ENCODE results near the gene UBE2D2. TPM values are rescaled to one million over a fixed set of nuclear protein-coding genes. Genes with fewer than 3 reads are reported as not detected.

The UBE2D2 gene
- total RNA-seq, 1 donor from 2014 or later = 275 TPM

DNA sequence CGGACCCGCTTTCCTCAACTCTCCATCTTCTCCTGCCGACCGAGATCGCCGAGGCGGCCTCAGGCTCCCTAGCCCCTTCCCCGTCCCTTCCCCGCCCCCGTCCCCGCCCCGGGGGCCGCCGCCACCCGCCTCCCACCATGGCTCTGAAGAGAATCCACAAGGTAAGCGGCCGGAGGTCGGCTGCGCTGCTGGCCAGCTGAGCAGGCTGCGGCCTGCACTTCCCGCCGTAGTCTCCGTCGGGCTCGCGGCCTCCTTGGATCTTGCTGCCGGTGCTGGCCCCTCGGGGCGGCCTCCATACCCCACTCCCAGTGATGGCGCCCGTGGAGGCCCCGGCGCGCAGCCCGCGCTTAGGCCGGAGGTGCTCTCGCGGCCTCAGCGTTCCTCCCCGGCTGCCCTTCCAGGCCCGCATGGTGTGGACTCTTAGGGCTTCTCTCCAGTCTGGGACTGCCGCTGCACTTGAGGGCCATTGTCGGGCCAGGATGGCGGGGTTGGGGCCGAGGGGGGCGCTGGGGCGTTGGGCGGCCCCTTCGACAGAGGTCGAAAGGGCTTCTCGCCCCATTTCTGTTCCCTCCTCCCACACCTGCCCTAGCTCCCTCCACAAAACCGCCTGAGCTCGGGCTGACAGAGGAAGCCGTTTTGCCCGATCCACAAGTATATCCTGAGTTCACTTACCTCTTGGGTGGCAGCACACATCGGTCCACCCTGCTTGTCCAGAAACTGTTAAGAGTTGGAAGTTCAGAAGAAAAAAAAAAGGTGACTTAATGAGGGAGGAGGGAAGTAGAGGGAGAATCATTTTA, 714 bp downstream of the UBE2D2 start:
- Mint-ChIP-seq H3K27ac (peak overlapping the region; percentile 94), H3K36me3 (ENCODE audit: low read depth) (peaks cover 26% of the 10 kb centered on the region), H3K4me3 (peak overlapping the region; percentile 98), H3K9me3 (no peaks in the 10 kb centered on the region), H3K27me3 (no peaks in the 10 kb centered on the region), H3K4me1 (peaks cover 39% of the 10 kb centered on the region)
- intact Hi-C loops (cut with micrococcal nuclease) = loop anchor here (1.0 to 10.0 kb wide), 11 partner anchors 35 to 1017 kb away; partner anchors contain the start of genes ANKHD1, DNAJC18, ETF1 and SPATA24
- peak; percentile 85 for DNase-seq

DNA sequence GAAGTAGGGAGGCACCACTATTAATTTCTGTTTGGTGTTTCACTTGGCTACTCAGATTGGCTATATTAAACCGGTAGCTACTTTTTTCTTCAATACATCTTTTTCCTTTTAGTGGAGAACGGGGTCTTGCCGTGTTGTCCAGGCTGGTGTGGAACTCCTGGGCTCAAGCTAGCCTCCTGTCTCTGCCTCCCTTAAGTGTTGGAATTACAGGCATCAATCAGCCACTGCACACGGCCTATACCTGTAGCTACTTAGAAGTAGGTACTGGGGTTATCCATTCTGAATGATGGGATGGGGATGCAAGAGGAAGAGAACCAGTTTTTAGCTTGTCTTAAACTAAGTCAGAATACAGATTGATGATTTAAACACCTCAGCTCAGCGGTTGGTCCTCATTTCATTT, 1.7 kb downstream of the UBE2D2 start:
- intact Hi-C loops (cut with micrococcal nuclease) = loop anchor here (2.0 to 10.0 kb wide), 5 partner anchors 34 to 1018 kb away; partner anchors contain the start of genes ANKHD1, DNAJC18 and ETF1
- DNase-seq = peak; percentile 67
- Mint-ChIP-seq H3K27me3 (no peaks in the 10 kb centered on the region), H3K4me3 (peak overlapping the region; percentile 98), H3K27ac (peak overlapping the region; percentile 94), H3K9me3 (no peaks in the 10 kb centered on the region), H3K36me3 (ENCODE audit: low read depth) (peaks cover 32% of the 10 kb centered on the region), H3K4me1 (peaks cover 44% of the 10 kb centered on the region)

DNA sequence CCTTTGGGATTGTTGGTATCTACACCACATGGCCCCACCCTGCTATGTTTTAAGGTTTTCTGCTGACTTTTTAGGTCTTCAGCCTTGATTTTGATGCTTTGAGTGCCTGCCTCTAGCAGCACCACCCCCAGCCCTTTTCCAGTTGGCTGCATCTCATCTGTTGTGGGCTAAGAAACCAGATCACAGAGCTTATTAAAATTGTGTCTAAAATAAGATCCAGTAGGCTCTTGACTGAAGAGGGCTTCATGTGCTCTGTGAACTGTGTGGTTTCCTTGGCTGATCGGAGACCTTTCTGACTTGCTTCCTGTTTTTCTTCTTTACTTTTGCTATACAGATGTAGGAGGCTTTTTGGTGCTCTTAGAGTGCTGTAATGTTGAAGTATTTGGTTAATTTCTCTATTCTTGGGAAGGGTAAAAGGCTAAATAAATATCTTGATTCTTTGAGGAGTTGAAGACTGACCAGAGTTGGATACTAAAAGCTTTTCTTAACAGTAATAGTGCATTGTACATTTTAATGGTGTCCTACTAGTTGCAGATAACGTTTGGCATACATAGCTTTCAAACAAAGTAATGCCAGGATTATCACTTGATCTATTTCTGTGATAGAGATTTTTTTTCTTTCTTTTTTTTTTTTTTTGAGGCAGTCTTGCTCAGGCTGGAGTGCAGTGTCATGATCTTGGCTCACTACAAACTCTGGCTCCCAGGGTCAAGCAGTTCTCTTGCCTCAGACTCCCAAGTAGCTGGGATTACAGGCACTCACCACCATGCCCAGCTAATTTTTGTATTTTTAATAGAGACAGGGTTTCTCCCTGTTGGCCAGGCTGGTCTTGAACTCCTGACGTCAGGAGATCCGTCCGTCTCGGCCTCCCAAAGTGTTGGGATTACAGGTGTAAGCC, 4.5 kb downstream of the UBE2D2 start:
- H3K4me3 Mint-ChIP-seq = peak overlapping the region; percentile 98
- H3K27me3 Mint-ChIP-seq = no peaks in the 10 kb centered on the region
- peak overlapping the region; percentile 90 for H3K27ac Mint-ChIP-seq
- intact Hi-C loops (cut with micrococcal nuclease) = loop anchor here (1.0 to 10.0 kb wide), 2 partner anchors 10 to 1021 kb away; partner anchors contain the start of gene ETF1
- H3K4me1 Mint-ChIP-seq = peaks cover 55% of the 10 kb centered on the region
- no peaks in the 10 kb centered on the region for H3K9me3 Mint-ChIP-seq
- peak; percentile 87 for DNase-seq
- H3K36me3 Mint-ChIP-seq (ENCODE audit: low read depth) = peaks cover 44% of the 10 kb centered on the region

DNA sequence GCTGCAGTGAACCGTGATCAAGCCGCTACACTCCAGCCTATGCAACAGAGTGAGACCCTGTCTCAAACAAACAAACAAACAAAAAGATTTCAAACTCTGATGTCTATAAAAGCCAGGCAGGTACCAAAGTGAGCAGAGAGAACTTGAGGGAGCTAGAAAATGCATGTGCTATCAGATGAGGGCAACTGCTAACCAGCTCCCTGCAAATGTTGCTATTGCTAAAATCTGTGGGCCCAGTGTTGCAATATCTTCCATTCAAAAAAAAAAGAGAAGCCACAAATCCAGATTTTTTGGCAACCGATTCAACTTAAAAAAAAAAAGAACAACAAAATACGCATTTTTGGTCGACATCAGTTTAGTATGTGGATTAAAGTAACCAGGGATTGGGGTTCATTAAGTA, 5.5 kb downstream of the UBE2D2 start:
- H3K36me3 Mint-ChIP-seq (ENCODE audit: low read depth) = peaks cover 50% of the 10 kb centered on the region
- intact Hi-C loops (cut with micrococcal nuclease) = loop anchor here (10.0 kb wide), 1 partner anchor 1022 kb away; the partner anchor contains the start of gene ETF1
- H3K4me1 Mint-ChIP-seq = peaks cover 58% of the 10 kb centered on the region
- peak overlapping the region; percentile 34 for H3K27ac Mint-ChIP-seq
- H3K27me3 Mint-ChIP-seq = no peaks in the 10 kb centered on the region
- no peak for DNase-seq
- H3K4me3 Mint-ChIP-seq = peak overlapping the region; percentile 37
- H3K9me3 Mint-ChIP-seq = no peaks in the 10 kb centered on the region

DNA sequence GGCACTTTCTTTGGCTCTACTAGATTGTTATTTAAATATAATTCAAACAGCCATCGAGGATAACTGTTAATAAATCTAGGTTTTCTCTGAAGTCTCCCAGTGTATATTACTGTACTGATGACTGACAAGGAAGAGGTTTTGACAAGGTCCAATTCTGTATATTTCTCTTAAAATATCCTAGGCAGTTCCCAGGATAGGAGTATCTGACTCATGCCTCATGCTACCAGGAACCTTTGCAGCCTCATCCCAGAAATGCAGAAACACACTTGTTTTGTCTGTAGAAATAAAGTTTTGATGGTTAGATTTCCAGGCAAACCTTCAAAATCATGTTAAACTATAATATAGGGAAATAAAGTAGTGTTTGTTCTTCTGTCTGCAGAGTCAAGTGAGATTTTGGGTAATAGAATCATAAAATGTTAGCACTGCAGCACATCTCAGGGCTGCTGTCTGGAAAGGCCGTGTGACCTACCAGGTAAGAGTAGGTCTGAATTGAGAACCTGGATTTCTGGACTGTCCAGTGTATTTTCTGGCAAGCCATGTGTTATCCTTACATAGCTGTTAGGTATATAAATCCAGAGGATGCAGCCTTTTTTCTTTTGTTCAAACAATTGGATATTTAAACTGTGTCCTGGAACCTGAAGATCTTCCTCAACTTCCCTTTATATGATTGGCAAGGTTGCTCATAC, 8.3 kb downstream of the UBE2D2 start:
- intact Hi-C loops (cut with micrococcal nuclease) = loop anchor here (10.0 kb wide), 1 partner anchor 1025 kb away; the partner anchor contains the start of gene ETF1
- peaks cover 42% of the 10 kb centered on the region for H3K36me3 Mint-ChIP-seq (ENCODE audit: low read depth)

DNA sequence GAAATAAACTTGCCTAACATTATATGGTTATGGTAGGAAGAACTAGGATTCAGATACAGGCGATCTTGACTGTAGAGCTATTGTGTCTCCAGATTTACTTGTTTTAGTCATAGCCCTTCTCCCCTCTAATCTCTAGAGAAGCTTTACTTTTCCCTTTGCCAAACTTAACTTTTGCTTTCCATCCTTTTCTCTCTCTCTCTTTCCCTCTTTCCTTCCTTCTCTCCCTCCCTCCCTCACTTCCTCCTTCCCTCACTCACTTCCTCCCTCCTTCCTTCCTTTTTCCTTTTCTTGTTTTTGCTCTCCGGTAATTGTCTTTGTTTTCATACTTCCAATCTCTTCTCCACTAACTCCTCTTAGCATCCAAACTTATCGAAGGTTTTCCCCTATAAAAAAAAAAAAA, 10.4 kb downstream of the UBE2D2 start:
- intact Hi-C loops (cut with micrococcal nuclease) = no loop called here
- H3K27ac Mint-ChIP-seq = peak overlapping the region; percentile 12
- no peaks in the 10 kb centered on the region for H3K27me3 Mint-ChIP-seq
- no peaks in the 10 kb centered on the region for H3K9me3 Mint-ChIP-seq
- DNase-seq = no peak
- peaks cover 33% of the 10 kb centered on the region for H3K36me3 Mint-ChIP-seq (ENCODE audit: low read depth)
- no peak overlapping the region for H3K4me3 Mint-ChIP-seq
- H3K4me1 Mint-ChIP-seq = peaks cover 55% of the 10 kb centered on the region

More for the DNA sequence above, 8.3 kb downstream of the UBE2D2 start:
- Mint-ChIP-seq H3K9me3 (no peaks in the 10 kb centered on the region), H3K4me1 (peaks cover 53% of the 10 kb centered on the region), H3K27me3 (no peaks in the 10 kb centered on the region), H3K4me3 (no peak overlapping the region), H3K27ac (peak overlapping the region; percentile 24)
- no peak for DNase-seq

DNA sequence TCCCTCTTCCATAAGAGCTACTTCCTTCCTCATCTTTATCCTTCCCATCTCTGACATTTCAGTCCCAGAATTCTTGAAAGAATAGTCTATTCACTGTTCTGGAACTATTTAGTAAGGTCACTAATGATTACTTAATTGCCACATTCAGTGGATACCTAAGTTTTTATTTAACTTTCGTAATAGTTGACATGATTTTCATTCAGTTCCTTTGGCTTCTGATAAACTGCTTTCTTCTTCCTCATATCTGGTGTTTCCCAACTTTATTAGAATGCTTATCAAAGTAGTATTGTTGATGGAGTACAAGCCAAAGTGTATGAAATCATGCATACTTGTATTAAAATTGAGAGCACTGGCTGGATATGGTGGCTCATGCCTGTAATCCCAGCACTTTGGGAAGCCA, 10.8 kb downstream of the UBE2D2 start:
- Mint-ChIP-seq H3K27ac (peak overlapping the region; percentile 12), H3K4me3 (no peak overlapping the region), H3K27me3 (no peaks in the 10 kb centered on the region), H3K9me3 (no peaks in the 10 kb centered on the region), H3K36me3 (ENCODE audit: low read depth) (peaks cover 31% of the 10 kb centered on the region), H3K4me1 (peaks cover 56% of the 10 kb centered on the region)
- no peak for DNase-seq
- intact Hi-C loops (cut with micrococcal nuclease) = no loop called here

DNA sequence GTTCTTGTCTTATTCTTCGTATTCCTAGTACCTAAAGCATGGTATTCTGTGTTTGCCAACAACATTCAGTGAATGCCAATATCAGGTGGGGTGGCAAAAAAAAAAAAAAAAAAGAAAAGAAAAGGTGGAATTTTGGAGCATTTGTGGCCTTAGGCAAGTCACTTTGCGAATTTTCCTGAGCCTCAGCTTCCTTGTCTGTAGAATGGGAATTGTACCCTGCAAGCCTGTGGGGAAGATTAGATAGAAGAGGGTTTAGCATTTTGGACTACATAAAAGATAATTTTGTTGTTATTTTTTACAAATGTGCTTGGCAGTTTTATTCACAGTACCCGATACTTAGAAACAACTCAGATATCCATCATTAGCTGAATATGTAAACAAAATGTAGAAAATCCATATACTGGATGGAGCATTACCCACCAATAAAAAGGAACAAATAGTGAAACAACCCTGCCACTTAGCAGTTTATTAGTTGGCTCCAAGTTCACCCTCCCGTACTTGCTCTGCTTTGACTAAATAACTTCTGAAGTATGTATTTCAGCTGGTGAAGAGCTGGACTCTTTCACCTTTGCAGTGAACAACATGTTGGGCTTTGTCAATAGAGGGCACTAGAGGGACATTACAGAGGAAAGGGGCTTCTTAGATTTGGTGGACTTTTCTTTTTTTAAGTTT, 13.6 kb downstream of the UBE2D2 start:
- H3K4me1 Mint-ChIP-seq = peaks cover 58% of the 10 kb centered on the region
- intact Hi-C loops (cut with micrococcal nuclease) = loop anchor here (1.0 to 2.0 kb wide), 2 partner anchors 9 to 62 kb away; no protein-coding TSS in a partner anchor
- H3K9me3 Mint-ChIP-seq = no peaks in the 10 kb centered on the region
- peak overlapping the region; percentile 68 for H3K27ac Mint-ChIP-seq
- H3K36me3 Mint-ChIP-seq (ENCODE audit: low read depth) = peaks cover 28% of the 10 kb centered on the region
- H3K27me3 Mint-ChIP-seq = no peaks in the 10 kb centered on the region
- peak; percentile 76 for DNase-seq
- H3K4me3 Mint-ChIP-seq = no peak overlapping the region

DNA sequence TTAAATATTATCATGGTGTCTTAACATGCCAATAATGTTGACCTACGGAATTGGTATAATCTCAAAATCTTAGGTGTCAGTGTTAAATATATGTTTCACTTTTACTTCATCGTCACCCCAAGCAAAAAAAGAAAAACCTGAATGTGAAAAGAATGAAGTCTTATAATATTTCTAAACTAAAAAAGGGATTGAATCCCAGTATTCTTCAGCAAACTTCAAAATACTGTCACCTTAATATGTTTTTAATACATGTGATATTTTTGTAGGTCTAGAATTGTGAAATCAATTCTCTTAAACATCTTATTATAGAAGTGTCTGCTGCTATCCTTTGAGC, 14.1 kb downstream of the UBE2D2 start:
- Mint-ChIP-seq H3K36me3 (ENCODE audit: low read depth) (peaks cover 23% of the 10 kb centered on the region), H3K9me3 (no peaks in the 10 kb centered on the region), H3K27me3 (no peaks in the 10 kb centered on the region), H3K4me3 (peak overlapping the region; percentile 62), H3K27ac (peak overlapping the region; percentile 82), H3K4me1 (peaks cover 53% of the 10 kb centered on the region)
- intact Hi-C loops (cut with micrococcal nuclease) = loop anchor here (1.0 to 2.0 kb wide), 2 partner anchors 10 to 62 kb away; no protein-coding TSS in a partner anchor
- no peak for DNase-seq

DNA sequence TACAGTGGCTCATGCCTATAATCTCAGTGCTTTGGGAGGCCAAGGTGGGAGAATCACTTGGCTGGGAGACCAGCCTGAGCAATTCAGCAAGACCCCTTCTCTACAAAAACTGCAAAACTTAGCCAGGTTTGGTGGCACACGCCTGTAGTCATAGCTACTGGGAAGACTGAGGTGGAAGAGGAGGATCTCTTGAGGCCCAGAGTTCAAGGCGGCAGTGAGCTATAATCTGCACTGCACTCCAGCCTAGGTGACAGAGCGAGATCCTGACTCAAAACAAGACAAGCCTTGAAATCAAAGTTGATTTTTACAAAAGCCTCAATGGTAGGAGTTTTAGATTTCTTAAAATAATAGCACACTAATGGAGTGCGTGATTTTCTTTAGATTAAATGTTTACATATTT, 14.6 kb downstream of the UBE2D2 start:
- H3K27me3 Mint-ChIP-seq = no peaks in the 10 kb centered on the region
- H3K4me3 Mint-ChIP-seq = peak overlapping the region; percentile 62
- peak overlapping the region; percentile 82 for H3K27ac Mint-ChIP-seq
- H3K4me1 Mint-ChIP-seq = peaks cover 53% of the 10 kb centered on the region
- intact Hi-C loops (cut with micrococcal nuclease) = loop anchor here (1.0 to 2.0 kb wide), 2 partner anchors 10 to 61 kb away; no protein-coding TSS in a partner anchor
- DNase-seq = peak; percentile 73
- peaks cover 21% of the 10 kb centered on the region for H3K36me3 Mint-ChIP-seq (ENCODE audit: low read depth)
- no peaks in the 10 kb centered on the region for H3K9me3 Mint-ChIP-seq

DNA sequence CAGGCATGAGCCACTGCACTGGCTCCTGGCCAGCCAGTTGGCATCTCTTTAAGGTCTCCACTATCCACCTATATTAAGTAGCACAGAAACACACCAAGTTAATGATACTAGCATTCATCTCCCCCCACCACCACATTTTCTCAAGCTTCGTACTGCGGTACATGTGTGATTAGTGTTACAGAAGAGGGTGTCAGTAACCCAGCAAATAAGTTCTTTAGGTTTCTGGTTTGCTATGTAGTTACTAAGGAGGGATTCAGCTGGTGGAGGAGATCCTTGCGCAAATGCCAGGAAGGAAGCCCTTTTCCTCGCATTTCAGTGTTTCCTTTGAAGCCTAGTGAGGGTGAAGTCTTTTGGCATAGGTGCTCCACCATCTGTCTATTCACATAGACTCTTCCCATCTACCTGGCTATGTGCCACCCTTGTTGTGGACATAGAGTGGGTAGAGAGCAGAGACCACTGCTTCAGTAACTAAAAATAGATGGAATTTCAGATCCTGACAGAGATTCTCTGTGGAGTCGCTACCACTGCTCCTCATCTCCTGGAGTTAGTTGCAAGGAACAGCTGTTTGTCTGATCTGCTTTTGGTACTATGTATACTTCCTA, 16.7 kb downstream of the UBE2D2 start:
- no peaks in the 10 kb centered on the region for H3K27me3 Mint-ChIP-seq
- H3K36me3 Mint-ChIP-seq (ENCODE audit: low read depth) = peaks cover 25% of the 10 kb centered on the region

DNA sequence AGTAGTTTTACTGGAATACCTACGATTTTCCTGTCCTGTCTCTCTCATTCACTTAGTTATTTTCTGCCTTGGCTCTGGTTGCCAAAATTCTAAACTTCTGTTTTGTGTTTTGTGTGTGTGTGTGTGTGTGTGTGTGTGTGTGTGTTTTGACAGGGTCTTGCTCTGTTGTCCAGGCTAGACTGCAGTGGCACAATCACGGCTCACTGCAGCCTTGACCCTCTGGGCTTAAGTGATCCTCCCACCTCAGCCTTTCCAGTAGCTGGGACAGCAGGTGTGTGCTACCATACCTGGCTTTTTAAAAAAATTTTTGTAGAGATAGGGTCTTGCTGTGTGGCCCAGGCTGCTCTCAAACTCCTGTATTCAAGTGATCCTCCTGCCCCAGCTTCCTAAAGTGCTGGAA, 17.2 kb downstream of the UBE2D2 start:
- Mint-ChIP-seq H3K27ac (peak overlapping the region; percentile 76), H3K27me3 (no peaks in the 10 kb centered on the region), H3K4me3 (peak overlapping the region; percentile 17), H3K36me3 (ENCODE audit: low read depth) (peaks cover 25% of the 10 kb centered on the region), H3K4me1 (peaks cover 44% of the 10 kb centered on the region), H3K9me3 (no peaks in the 10 kb centered on the region)
- DNase-seq = no peak
- intact Hi-C loops (cut with micrococcal nuclease) = no loop called here

More for the DNA sequence above, 16.7 kb downstream of the UBE2D2 start:
- Mint-ChIP-seq H3K4me1 (peaks cover 42% of the 10 kb centered on the region), H3K4me3 (peak overlapping the region; percentile 58), H3K9me3 (no peaks in the 10 kb centered on the region), H3K27ac (peak overlapping the region; percentile 76)
- no peak for DNase-seq
- intact Hi-C loops (cut with micrococcal nuclease) = no loop called here
